ENCODE measurements around the gene MKRN2. TPM values are rescaled to one million over a fixed set of nuclear protein-coding genes. Genes with fewer than 3 reads are reported as not detected.

MKRN2 gene
- total and polyA plus RNA-seq, 2 of the 13 experiments (the other 11 are each of a cell fraction or from before 2014, with no cell fraction given) = 25.5 to 34.3 TPM

DNA sequence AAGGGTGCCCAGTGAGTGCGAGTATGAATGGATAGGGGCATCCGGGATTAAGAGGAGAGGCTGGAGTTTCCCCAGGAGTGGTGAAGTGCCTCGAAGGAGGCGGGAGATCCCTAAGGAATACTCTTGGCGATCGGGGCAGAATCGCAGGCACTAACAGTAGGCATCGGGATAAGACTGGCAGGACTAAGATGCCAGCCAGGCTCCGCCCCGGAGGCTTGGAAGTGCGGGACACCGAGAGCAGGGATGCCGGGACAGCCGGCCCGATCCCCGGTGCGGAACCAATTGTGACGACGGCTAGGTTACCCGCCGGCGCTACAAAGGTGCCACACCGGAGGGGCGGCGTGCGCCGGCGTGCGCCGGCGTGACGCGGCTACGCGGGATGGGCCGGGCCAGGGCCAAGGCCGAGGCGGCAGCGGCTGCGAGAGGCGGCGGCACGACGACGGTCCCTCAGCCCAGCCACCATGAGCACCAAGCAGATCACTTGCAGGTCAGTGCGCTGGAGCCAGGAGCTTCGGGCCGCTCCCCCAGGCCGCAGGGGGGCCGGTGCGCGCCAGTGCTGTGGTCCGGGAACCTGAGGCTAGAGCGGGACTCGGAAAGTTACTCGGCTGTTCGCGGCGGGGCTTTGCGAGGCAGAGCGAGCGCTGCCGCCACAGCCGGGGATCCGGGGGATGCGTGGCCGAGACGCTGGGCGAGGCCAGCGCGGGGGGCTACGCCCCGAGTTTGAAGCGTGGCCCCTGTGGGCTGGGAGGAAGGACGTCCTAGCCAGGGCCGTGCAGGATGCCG is at the start of gene MKRN2 (continued):
- TF ChIP-seq, protein P1, sequence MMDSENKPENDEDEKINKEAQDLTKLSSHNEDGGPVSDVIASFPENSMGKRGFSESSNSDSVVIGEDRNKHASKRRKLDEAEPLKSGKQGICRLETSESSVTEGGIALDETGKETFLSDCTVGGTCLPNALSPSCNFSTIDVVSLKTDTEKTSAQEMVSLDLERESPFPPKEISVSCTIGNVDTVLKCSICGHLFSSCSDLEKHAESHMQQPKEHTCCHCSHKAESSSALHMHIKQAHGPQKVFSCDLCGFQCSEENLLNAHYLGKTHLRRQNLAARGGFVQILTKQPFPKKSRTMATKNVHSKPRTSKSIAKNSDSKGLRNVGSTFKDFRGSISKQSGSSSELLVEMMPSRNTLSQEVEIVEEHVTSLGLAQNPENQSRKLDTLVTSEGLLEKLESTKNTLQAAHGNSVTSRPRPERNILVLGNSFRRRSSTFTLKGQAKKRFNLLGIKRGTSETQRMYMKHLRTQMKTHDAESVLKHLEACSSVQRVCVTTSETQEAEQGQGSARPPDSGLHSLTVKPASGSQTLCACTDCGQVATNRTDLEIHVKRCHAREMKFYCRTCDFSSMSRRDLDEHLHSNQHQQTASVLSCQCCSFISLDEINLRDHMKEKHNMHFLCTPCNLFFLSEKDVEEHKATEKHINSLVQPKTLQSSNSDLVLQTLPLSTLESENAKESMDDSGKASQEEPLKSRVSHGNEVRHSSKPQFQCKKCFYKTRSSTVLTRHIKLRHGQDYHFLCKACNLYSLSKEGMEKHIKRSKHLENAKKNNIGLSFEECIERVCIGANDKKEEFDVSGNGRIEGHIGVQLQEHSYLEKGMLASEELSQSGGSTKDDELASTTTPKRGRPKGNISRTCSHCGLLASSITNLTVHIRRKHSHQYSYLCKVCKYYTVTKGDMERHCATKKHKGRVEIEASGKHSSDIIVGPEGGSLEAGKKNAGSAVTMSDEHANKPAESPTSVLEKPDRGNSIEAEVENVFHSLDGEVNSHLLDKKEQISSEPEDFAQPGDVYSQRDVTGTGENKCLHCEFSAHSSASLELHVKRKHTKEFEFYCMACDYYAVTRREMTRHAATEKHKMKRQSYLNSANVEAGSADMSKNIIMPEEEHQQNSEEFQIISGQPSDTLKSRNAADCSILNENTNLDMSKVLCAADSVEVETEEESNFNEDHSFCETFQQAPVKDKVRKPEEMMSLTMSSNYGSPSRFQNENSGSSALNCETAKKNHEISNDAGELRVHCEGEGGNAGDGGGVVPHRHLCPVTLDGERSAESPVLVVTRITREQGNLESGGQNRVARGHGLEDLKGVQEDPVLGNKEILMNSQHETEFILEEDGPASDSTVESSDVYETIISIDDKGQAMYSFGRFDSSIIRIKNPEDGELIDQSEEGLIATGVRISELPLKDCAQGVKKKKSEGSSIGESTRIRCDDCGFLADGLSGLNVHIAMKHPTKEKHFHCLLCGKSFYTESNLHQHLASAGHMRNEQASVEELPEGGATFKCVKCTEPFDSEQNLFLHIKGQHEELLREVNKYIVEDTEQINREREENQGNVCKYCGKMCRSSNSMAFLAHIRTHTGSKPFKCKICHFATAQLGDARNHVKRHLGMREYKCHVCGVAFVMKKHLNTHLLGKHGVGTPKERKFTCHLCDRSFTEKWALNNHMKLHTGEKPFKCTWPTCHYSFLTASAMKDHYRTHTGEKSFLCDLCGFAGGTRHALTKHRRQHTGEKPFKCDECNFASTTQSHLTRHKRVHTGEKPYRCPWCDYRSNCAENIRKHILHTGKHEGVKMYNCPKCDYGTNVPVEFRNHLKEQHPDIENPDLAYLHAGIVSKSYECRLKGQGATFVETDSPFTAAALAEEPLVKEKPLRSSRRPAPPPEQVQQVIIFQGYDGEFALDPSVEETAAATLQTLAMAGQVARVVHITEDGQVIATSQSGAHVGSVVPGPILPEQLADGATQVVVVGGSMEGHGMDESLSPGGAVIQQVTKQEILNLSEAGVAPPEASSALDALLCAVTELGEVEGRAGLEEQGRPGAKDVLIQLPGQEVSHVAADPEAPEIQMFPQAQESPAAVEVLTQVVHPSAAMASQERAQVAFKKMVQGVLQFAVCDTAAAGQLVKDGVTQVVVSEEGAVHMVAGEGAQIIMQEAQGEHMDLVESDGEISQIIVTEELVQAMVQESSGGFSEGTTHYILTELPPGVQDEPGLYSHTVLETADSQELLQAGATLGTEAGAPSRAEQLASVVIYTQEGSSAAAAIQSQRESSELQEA (CRISPR knock-in tag; IDR thresholded peaks at IDR 0.05; ENCODE audit: not compliant biosample characterization) = peak; percentile 84
- peak; percentile 85 for TF ChIP-seq SP4 (CRISPR knock-in tag; IDR thresholded peaks at IDR 0.05)
- TF ChIP-seq, protein P2, sequence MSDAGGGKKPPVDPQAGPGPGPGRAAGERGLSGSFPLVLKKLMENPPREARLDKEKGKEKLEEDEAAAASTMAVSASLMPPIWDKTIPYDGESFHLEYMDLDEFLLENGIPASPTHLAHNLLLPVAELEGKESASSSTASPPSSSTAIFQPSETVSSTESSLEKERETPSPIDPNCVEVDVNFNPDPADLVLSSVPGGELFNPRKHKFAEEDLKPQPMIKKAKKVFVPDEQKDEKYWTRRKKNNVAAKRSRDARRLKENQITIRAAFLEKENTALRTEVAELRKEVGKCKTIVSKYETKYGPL (CRISPR knock-in tag; IDR thresholded peaks at IDR 0.05) = no peak
- TF ChIP-seq, protein P3, sequence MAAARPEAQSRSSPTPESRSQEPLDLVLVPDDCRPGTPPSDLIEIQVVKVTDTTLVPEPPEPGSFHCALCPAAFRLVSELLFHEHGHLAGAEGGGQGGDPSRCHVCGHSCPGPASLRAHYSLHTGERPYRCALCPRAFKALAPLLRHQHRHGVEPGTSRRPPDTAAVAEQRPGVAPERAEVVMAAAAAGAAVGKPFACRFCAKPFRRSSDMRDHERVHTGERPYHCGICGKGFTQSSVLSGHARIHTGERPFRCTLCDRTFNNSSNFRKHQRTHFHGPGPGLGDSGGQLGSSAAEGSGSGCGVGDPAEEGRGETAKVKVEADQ (CRISPR knock-in tag; IDR thresholded peaks at IDR 0.05; ENCODE audit: borderline replicate concordance) = peak; percentile 73; the same call in 1 of the 2 replicates
- TF ChIP-seq, protein P4, sequence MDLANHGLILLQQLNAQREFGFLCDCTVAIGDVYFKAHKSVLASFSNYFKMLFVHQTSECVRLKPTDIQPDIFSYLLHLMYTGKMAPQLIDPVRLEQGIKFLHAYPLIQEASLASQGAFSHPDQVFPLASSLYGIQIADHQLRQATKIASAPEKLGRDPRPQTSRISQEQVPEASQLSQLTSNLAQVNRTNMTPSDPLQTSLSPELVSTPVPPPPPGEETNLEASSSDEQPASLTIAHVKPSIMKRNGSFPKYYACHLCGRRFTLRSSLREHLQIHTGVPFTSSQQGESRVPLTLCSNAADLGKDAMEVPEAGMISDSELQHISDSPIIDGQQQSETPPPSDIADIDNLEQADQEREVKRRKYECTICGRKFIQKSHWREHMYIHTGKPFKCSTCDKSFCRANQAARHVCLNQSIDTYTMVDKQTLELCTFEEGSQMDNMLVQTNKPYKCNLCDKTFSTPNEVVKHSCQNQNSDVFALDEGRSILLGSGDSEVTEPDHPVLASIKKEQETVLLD (CRISPR knock-in tag; IDR thresholded peaks at IDR 0.05; ENCODE audit: low read depth) = peak; percentile 88
- TF ChIP-seq SOX13 (IDR thresholded peaks at IDR 0.05) = peak; percentile 25; the same call in 1 of the 2 replicates
- peak in 1 of 2 experiments; percentile 39; a peak in 1 of 4 replicates for TF ChIP-seq SOX13 (CRISPR knock-in tag; conservative IDR thresholded peaks at IDR 0.05 in 1 of 2, IDR thresholded peaks at IDR 0.05 in 1 of 2)
- TF ChIP-seq, protein P5, sequence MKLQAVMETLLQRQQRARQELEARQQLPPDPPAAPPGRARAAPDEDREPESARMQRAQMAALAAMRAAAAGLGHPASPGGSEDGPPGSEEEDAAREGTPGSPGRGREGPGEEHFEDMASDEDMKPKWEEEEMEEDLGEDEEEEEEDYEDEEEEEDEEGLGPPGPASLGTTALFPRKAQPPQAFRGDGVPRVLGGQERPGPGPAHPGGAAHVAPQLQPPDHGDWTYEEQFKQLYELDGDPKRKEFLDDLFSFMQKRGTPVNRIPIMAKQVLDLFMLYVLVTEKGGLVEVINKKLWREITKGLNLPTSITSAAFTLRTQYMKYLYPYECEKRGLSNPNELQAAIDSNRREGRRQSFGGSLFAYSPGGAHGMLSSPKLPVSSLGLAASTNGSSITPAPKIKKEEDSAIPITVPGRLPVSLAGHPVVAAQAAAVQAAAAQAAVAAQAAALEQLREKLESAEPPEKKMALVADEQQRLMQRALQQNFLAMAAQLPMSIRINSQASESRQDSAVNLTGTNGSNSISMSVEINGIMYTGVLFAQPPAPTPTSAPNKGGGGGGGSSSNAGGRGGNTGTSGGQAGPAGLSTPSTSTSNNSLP (IDR thresholded peaks at IDR 0.05; ENCODE audit: low read depth, low read length) = no peak
- peak; percentile 44; the same call in 1 of the 2 replicates for TF ChIP-seq BCL6 (CRISPR knock-in tag; IDR thresholded peaks at IDR 0.05)
- 0 out of 2 replicates have a peak, but pooled peaks have one; percentile 60 for TF ChIP-seq ZNF598 (CRISPR knock-in tag; IDR thresholded peaks at IDR 0.05; ENCODE audit: borderline replicate concordance)
- TF ChIP-seq EP300 (IDR thresholded peaks at IDR 0.05; ENCODE audit: low read depth in 2 of 2, low read length in 2 of 2) = peak in 1 of 2 experiments; percentile 56; a peak in 2 of 4 replicates
- no peak for TF ChIP-seq EP300 (CRISPR knock-in tag; IDR thresholded peaks at IDR 0.05; ENCODE audit: borderline replicate concordance)
